Tibial artery (tissue), 4 donors: ENCODE measurements around the gene FUT4.

Experiments used
- DNase-seq, 2 donors: peaks; one replicate each; pipeline ENCODE4 v3.0.0-alpha.2; 2019
- H3K27ac ChIP-seq, 2 donors: fragments of 200-600 bp; sonication (generic) in 1 of 2; 1 replicate in 1 of 2; 2 replicates in 1 of 2; pipeline ENCODE4 v1.5.1; 2018 to 2019; ENCODE audit warnings: mild to moderate bottlenecking in 1 of 2
- H3K27me3 ChIP-seq, 2 donors: fragments of 200-600 bp; sonication (generic) in 1 of 2; one replicate each; pipeline versions ENCODE4 v1.5.1 to v1.6.0; 2016 to 2019
- H3K36me3 ChIP-seq, 3 donors: fragments of 200-600 bp; sonication (generic) in 2 of 3; one replicate each; pipeline ENCODE4 v1.5.1; 2016 to 2019; ENCODE audit warnings: mild to moderate bottlenecking in 2 of 3
- H3K4me1 ChIP-seq, 4 donors: fragments of 200-600 bp; sonication (generic) in 2 of 4; 1 replicate in 3 of 4; 2 replicates in 1 of 4; pipeline ENCODE4 v1.5.1; 2016 to 2019
- H3K4me3 ChIP-seq, 2 donors: fragments of 200-600 bp; sonication (generic) in 1 of 2; 1 replicate in 1 of 2; 2 replicates in 1 of 2; pipeline ENCODE4 v1.5.1; 2018 to 2019; ENCODE audit warnings: mild to moderate bottlenecking in 2 of 2
- H3K9me3 ChIP-seq, 3 donors: fragments of 200-600 bp; sonication (generic) in 1 of 3; one replicate each; pipeline ENCODE4 v1.5.1; 2016 to 2019
- CTCF ChIP-seq, 2 experiments: fragments of 200-600 bp in 1 of 2; fragments of 450-650 bp in 1 of 2; IDR thresholded peaks; one replicate each; pipeline ENCODE4 v1.5.1; 2017 to 2019; ENCODE audit warnings: antibody characterized with exemption in 2 of 2, mild to moderate bottlenecking in 1 of 2, moderate library complexity in 1 of 2
- intact Hi-C: fragments of 100-400 bp; cut with DNase I; formaldehyde crosslinking; loops from one replicate; pipeline ENCODE4 v1.15.0; 2023; ENCODE audit warnings: low total_unique reads

The FUT4 gene

DNA sequence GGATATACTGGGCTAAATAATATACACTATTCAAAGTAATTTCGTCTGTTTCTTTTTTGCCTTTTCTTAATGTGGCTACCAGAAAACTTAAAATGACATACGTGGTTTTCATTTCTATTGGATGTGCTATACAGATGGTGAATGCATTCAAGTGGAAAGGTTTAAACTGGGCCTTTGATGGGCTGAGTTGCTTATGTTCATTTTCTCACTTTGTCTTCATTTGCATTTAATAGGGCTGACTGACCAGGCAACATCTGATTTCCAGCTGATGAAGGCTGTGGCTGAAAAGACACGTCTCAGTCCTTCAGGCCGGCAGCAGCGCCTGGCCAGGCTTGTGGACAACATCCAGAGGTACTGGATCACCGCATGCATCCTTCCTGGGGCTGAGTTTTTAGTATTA is 51.4 kb downstream of the FUT4 start:
- TF ChIP-seq CTCF (IDR thresholded peaks at IDR 0.05) = no peak
- Histone ChIP-seq H3K4me3 (no peak overlapping the region), H3K4me1 (no peaks in the 10 kb centered on the region), H3K27ac (no peak overlapping the region), H3K9me3 (no peaks in the 10 kb centered on the region), H3K27me3 (no peaks in the 10 kb centered on the region), H3K36me3 (peaks cover 8 to 55% (median 44%) of the 10 kb centered on the region in 3 donors)
- intact Hi-C loops = no loop called here
- DNase-seq = no peak

DNA sequence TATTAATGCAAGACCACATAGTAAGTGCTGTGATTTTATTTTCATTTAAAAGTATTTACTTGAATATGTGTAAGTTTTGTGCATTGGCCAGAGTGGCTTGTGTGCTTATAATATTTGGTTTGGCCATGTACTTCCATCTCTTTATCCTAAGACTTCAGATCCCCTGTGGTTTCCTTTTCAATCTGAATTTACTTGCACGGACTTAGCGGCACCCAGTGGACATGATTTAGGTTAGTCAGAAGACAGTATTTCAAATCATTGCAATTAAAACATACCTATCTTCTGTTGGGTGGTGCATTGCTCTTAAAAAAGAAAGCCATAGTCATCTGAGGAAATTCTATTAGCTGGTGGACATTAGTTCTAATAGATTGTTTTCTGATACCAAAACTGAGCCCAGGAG is 54.2 kb downstream of the FUT4 start:
- Histone ChIP-seq H3K4me1 (no peaks in the 10 kb centered on the region), H3K27me3 (no peaks in the 10 kb centered on the region), H3K4me3 (no peak overlapping the region), H3K27ac (no peak overlapping the region), H3K9me3 (no peaks in the 10 kb centered on the region), H3K36me3 (peaks cover 10 to 49% (median 33%) of the 10 kb centered on the region in 3 donors)
- DNase-seq = no peak
- intact Hi-C loops = no loop called here
- TF ChIP-seq CTCF (IDR thresholded peaks at IDR 0.05) = peak; percentile 19 to 20
